CD14-positive monocyte (primary cell): ENCODE results near the gene DLG4. TPM values are rescaled to one million over a fixed set of nuclear protein-coding genes. Genes with fewer than 3 reads are reported as not detected.

Source experiments
- DNase-seq, 3 donors: peaks; one replicate each; pipeline ENCODE4 v3.0.0-alpha.2; 2011 to 2022
- H2AFZ ChIP-seq: 2 replicates; pipeline ENCODE4 v1.6.0; 2012; ENCODE audit warnings: mild to moderate bottlenecking, low read depth, low read length, inconsistent platforms; ENCODE audit not compliant: insufficient read depth, poor library complexity, severe bottlenecking
- H3K27ac ChIP-seq, 2 donors: 1 replicate in 1 of 2; 2 replicates in 1 of 2; pipeline ENCODE4 v1.5.1; 2012 to 2013; ENCODE audit warnings: low read length in 2 of 2, control low read depth in 1 of 2, inconsistent platforms in 1 of 2, low read depth in 1 of 2, mild to moderate bottlenecking in 1 of 2
- H3K27me3 ChIP-seq, 2 donors: one replicate each; pipeline versions ENCODE4 v1.6.0 to v1.6.1; 2011 to 2013; ENCODE audit warnings: low read length in 2 of 2; ENCODE audit not compliant: control insufficient read depth in 2 of 2, insufficient read depth in 2 of 2
- H3K36me3 ChIP-seq, 2 donors: replicated peaks in 1 of 2; 1 replicate in 1 of 2; 2 replicates in 1 of 2; pipeline versions ENCODE4 v1.5.1 to v1.6.1; 2012 to 2013; ENCODE audit warnings: low read length in 2 of 2, control low read depth in 1 of 2, inconsistent platforms in 1 of 2, mild to moderate bottlenecking in 1 of 2; ENCODE audit not compliant: insufficient read depth in 2 of 2, control insufficient read depth in 1 of 2
- H3K4me1 ChIP-seq, 2 donors: 1 replicate in 1 of 2; 2 replicates in 1 of 2; pipeline versions ENCODE4 v1.5.1 to v1.6.1; 2012 to 2013; ENCODE audit warnings: low read length in 2 of 2, control low read depth in 1 of 2, inconsistent platforms in 1 of 2, mild to moderate bottlenecking in 1 of 2, moderate library complexity in 1 of 2; ENCODE audit not compliant: insufficient read depth in 2 of 2, control insufficient read depth in 1 of 2
- H3K4me2 ChIP-seq: replicated peaks from 2 replicates; pipeline ENCODE3; 2012; ENCODE audit warnings: low read length, moderate library complexity, mild to moderate bottlenecking; ENCODE audit not compliant: poor library complexity, severe bottlenecking; ENCODE audit errors: extremely low read depth
- H3K4me3 ChIP-seq, 3 experiments: fragments of 200-600 bp in 1 of 3; sonication (generic) in 1 of 3; replicated peaks in 1 of 3; 1 replicate in 2 of 3; 2 replicates in 1 of 3; pipeline ENCODE4 v1.5.1; 2011 to 2013; ENCODE audit warnings: low read length in 3 of 3, mild to moderate bottlenecking in 3 of 3, control low read depth in 2 of 3, low read depth in 2 of 3, inconsistent platforms in 1 of 3, moderate library complexity in 1 of 3
- H3K79me2 ChIP-seq: 2 replicates; pipeline ENCODE4 v1.6.0; 2012; ENCODE audit warnings: mild to moderate bottlenecking, control low read depth, inconsistent platforms, low read length, moderate library complexity; ENCODE audit not compliant: insufficient read depth
- H3K9ac ChIP-seq: 2 replicates; pipeline ENCODE4 v1.6.0; 2017; ENCODE audit warnings: low read length, mild to moderate bottlenecking; ENCODE audit not compliant: insufficient read depth, poor library complexity, severe bottlenecking
- H3K9me3 ChIP-seq, 2 donors: replicated peaks in 1 of 2; 1 replicate in 1 of 2; 2 replicates in 1 of 2; pipeline versions ENCODE4 v1.5.1 to v1.6.1; 2012 to 2013; ENCODE audit warnings: low read length in 2 of 2, control low read depth in 1 of 2; ENCODE audit not compliant: control insufficient read depth in 1 of 2, insufficient read depth in 1 of 2
- H4K20me1 ChIP-seq: 2 replicates; pipeline ENCODE4 v1.6.0; 2012; ENCODE audit warnings: mild to moderate bottlenecking, low read length, control low read depth, moderate library complexity; ENCODE audit not compliant: insufficient read depth
- H3K27ac Mint-ChIP-seq, 7 donors: one replicate each; pipeline ENCODE4 v1.8.0; 2020; ENCODE audit warnings: mild to moderate bottlenecking in 7 of 7, mixed read lengths in 7 of 7, moderate library complexity in 6 of 7, inconsistent platforms in 2 of 7
- H3K27me3 Mint-ChIP-seq, 3 donors: one replicate each; pipeline ENCODE4 v1.8.0; 2021 to 2022; ENCODE audit warnings: low read depth in 3 of 3, mild to moderate bottlenecking in 3 of 3, mixed read lengths in 3 of 3, moderate library complexity in 3 of 3, inconsistent platforms in 1 of 3
- H3K36me3 Mint-ChIP-seq, 2 donors: one replicate each; pipeline ENCODE4 v1.8.0; 2020; ENCODE audit warnings: mixed read lengths in 2 of 2, inconsistent platforms in 1 of 2, mild to moderate bottlenecking in 1 of 2
- H3K4me1 Mint-ChIP-seq: one replicate; pipeline ENCODE4 v1.8.0; 2020; ENCODE audit warnings: mild to moderate bottlenecking, mixed read lengths
- H3K4me3 Mint-ChIP-seq, 2 donors: one replicate each; pipeline ENCODE4 v1.8.0; 2020; ENCODE audit warnings: mild to moderate bottlenecking in 2 of 2, mixed read lengths in 2 of 2, moderate library complexity in 1 of 2
- H3K9me3 Mint-ChIP-seq, 7 donors: one replicate each; pipeline ENCODE4 v1.8.0; 2020 to 2022; ENCODE audit warnings: mixed read lengths in 7 of 7, mild to moderate bottlenecking in 6 of 7, moderate library complexity in 6 of 7, inconsistent platforms in 2 of 7
- CTCF ChIP-seq: fragments of 200-600 bp; IDR thresholded peaks from one replicate; pipeline ENCODE4 v1.8.0; 2022; ENCODE audit warnings: antibody characterized with exemption, mild to moderate bottlenecking
- whole genome bisulfite sequencing: methylation state at CpG from one replicate; pipeline ENCODE4 v1.1.5; 2013; ENCODE audit warnings: missing lambda C conversion rate; ENCODE audit not compliant: insufficient coverage; 5-methylcytosine and 5-hydroxymethylcytosine counted together
- intact Hi-C, 2 donors: fragments of 100-400 bp; cut with micrococcal nuclease; formaldehyde crosslinking; loops; one replicate each; pipeline versions ENCODE4 v1.15.0 to v1.15.1; 2023
- polyA plus RNA-seq, 3 donors: library from polyadenylated mRNA; depleted of rRNA in 1 of 3; unstranded in 2 of 3; stranded (reverse) in 1 of 3; fragments of 300-500 nt in 2 of 3; fragments of >200 nt in 1 of 3; fragmentation: Illumina TruSeq in 2 of 3; gene quantifications; 1 replicate in 2 of 3; 2 replicates in 1 of 3; pipeline ENCODE4 v1.2.3, GENCODE V29; 2012 to 2021

Gene DLG4
- polyA plus RNA-seq, 3 donors: 0.37 to 42.6 (median 0.39) TPM

GRCh38 chr17:7208754-7209460 lies 10.7 kb downstream of the DLG4 start:
- Histone ChIP-seq H2AFZ (no peak overlapping the region), H3K4me3 (no peak overlapping the region), H3K79me2 (peaks cover 50% of the 10 kb centered on the region), H3K9me3 (no peaks in the 10 kb centered on the region), H4K20me1 (peaks cover 54% of the 10 kb centered on the region), H3K27ac (no peak overlapping the region), H3K27me3 (no peaks in the 10 kb centered on the region), H3K4me1 (peaks cover 20 to 23% of the 10 kb centered on the region in 2 donors), H3K36me3 (no peaks in the 10 kb centered on the region), H3K9ac (no peak overlapping the region), H3K4me2 (no peak overlapping the region)
- no peak for DNase-seq
- 93% methylated on average over 4 of the region's 9 CpGs for WGBS
- Mint-ChIP-seq H3K36me3 (peaks cover 6 to 25% of the 10 kb centered on the region in 2 donors), H3K9me3 (no peaks in the 10 kb centered on the region), H3K27me3 (peaks cover 0 to 15% (median 4%) of the 10 kb centered on the region in 3 donors), H3K4me1 (peaks cover 42% of the 10 kb centered on the region), H3K27ac (no peak overlapping the region), H3K4me3 (no peak overlapping the region)
- intact Hi-C loops: no loop called here
- no peak for TF ChIP-seq CTCF

- H3K27me3 ChIP-seq: no peaks in the 10 kb centered on the region
- peaks cover 38% of the 10 kb centered on the region for H3K4me1 Mint-ChIP-seq
- WGBS: 96% methylated on average over 11 of the region's 21 CpGs
- no peak overlapping the region for H2AFZ ChIP-seq
- H3K4me3 ChIP-seq: no peak overlapping the region
- no peak for TF ChIP-seq CTCF
- peaks cover 0 to 12% (median 4%) of the 10 kb centered on the region in 3 donors for H3K27me3 Mint-ChIP-seq
- no peak overlapping the region for H3K9ac ChIP-seq
- no peak overlapping the region for H3K27ac Mint-ChIP-seq
- H3K4me3 Mint-ChIP-seq: no peak overlapping the region
- peaks cover 14 to 28% of the 10 kb centered on the region in 2 donors for H3K36me3 Mint-ChIP-seq
- no peaks in the 10 kb centered on the region for H3K9me3 Mint-ChIP-seq
- H3K79me2 ChIP-seq: peaks cover 42% of the 10 kb centered on the region
- peaks cover 15 to 17% of the 10 kb centered on the region in 2 donors for H3K4me1 ChIP-seq
- no peak overlapping the region for H3K4me2 ChIP-seq
- DNase-seq: no peak
- H3K9me3 ChIP-seq: no peaks in the 10 kb centered on the region
- peaks cover 7 to 8% of the 10 kb centered on the region in 2 donors for H3K36me3 ChIP-seq
- intact Hi-C loops: no loop called here
- H3K27ac ChIP-seq: no peak overlapping the region
- peaks cover 46% of the 10 kb centered on the region for H4K20me1 ChIP-seq
Observed at GRCh38 chr17:7208027-7208571, 11.5 kb downstream of the DLG4 start.
